Ovary (tissue), 9 donors: ENCODE results near the gene DNAJC3. TPM values are rescaled to one million over a fixed set of nuclear protein-coding genes. Genes with fewer than 3 reads are reported as not detected.

ENCODE experiments used
- DNase-seq, 5 donors: peaks; one replicate each; pipeline ENCODE4 v3.0.0-alpha.2; 2019 to 2020
- H3K27ac ChIP-seq, 2 donors: fragments of 200-600 bp; one replicate each; pipeline versions ENCODE4 v1.5.1 to v1.8.0; 2019 to 2022
- H3K27me3 ChIP-seq: fragments of 200-600 bp; one replicate; pipeline ENCODE4 v1.8.0; 2022
- H3K36me3 ChIP-seq: fragments of 200-600 bp; sonication (generic); one replicate; pipeline ENCODE4 v1.5.1; 2019
- H3K4me1 ChIP-seq: one replicate; pipeline ENCODE4 v1.8.1; 2013; ENCODE audit warnings: mild to moderate bottlenecking, moderate library complexity; ENCODE audit not compliant: insufficient read depth
- H3K4me3 ChIP-seq: fragments of 200-600 bp; sonication (generic); one replicate; pipeline ENCODE4 v1.5.1; 2017
- H3K9me3 ChIP-seq, 2 donors: fragments of 200-600 bp in 1 of 2; sonication (generic) in 1 of 2; one replicate each; pipeline versions ENCODE4 v1.5.1 to v1.8.1; 2013 to 2019; ENCODE audit warnings: mild to moderate bottlenecking in 1 of 2, moderate library complexity in 1 of 2
- CTCF ChIP-seq, 3 donors: fragments of 450-650 bp in 2 of 3; fragments of 200-600 bp in 1 of 3; IDR thresholded peaks; one replicate each; pipeline versions ENCODE4 v1.5.1 to v1.8.0; 2016 to 2022; ENCODE audit warnings: antibody characterized with exemption in 3 of 3, mild to moderate bottlenecking in 1 of 3
- EP300 ChIP-seq: sonication (generic); formaldehyde crosslinking; IDR thresholded peaks from one replicate; pipeline ENCODE4 v1.6.1; 2017; ENCODE audit warnings: antibody characterized with exemption
- POLR2A ChIP-seq: fragments of 450-650 bp; IDR thresholded peaks from one replicate; pipeline ENCODE4 v1.6.1; 2017; ENCODE audit warnings: antibody characterized with exemption, mild to moderate bottlenecking, moderate library complexity
- WGBS, 3 donors: extraction: QIAGEN DNeasy Blood & Tissue Kit in 1 of 3; methylation state at CpG; one replicate each; pipeline versions ENCODE4 v1.1.5 to v1.1.7; 2013 to 2017; 5-methylcytosine and 5-hydroxymethylcytosine counted together
- intact Hi-C, 4 donors: fragments of 100-400 bp; cut with DNase I; formaldehyde crosslinking; loops; one replicate each; pipeline versions ENCODE4 v1.11.0 to v1.15.1; 2022 to 2023
- polyA plus RNA-seq, 2 donors: library from polyadenylated mRNA; stranded (reverse); fragments of 200-250 nt in 1 of 2; fragments of 350-450 nt in 1 of 2; fragmentation: Illumina TruSeq in 1 of 2; extraction: RNeasy Lipid Tissue Mini Kit (QIAGEN cat#74804) in 1 of 2; gene quantifications; one replicate each; pipeline ENCODE4 v1.2.3, GENCODE V29; 2013 to 2014
- small RNA-seq: library from RNA; depleted of rRNA; stranded (forward); fragments of <200 nt; gene quantifications from one replicate; pipeline ENCODE3, GENCODE V24; 2016
- total RNA-seq, 7 donors: library from RNA; depleted of rRNA in 2 of 7; stranded (reverse); fragments of >200 nt in 2 of 7; fragmentation: NEBNext Ultra II Directional in 3 of 7; extraction: Animal tissue kit (Norgen Biotek cat#: 25700) in 3 of 7; gene quantifications; one replicate each; pipeline versions ENCODE4 v1.1.0 to v1.2.4, GENCODE V29; 2016 to 2023
- donor health status: DM: no; HTN: no; CAD: no; lungs with moderate emphysema.
- donor health status: DM: no; HTN: no; CAD: no.
- donor health status: Bipolar disorder and iron deficiency.
- donor health status: DM: yes; HTN: yes; CAD: no.
- donor health status: DM: no; HTN: no; CAD: no.
- donor health status: DM: yes; HTN: yes; CAD: no.

DNAJC3 gene
- total and polyA plus RNA-seq, 9 donors = 13.6 to 56.7 (median 33.4) TPM

GRCh38 chr13:95833719-95834118 is 156.8 kb downstream of the DNAJC3 start:
- H3K27me3 ChIP-seq = no peaks in the 10 kb centered on the region
- no peaks in the 10 kb centered on the region for H3K4me1 ChIP-seq
- no peaks in the 10 kb centered on the region for H3K9me3 ChIP-seq
- intact Hi-C loops = loop anchor here (2.0 to 10.0 kb wide), 3 partner anchors 199 to 213 kb away; no protein-coding TSS in a partner anchor
- WGBS, 3 donors = 9 to 24% (median 12%) methylated on average over 1 of the region's 1 CpG
- no peaks in the 10 kb centered on the region for H3K36me3 ChIP-seq
- no peak overlapping the region for H3K27ac ChIP-seq
- TF ChIP-seq POLR2A (no peak), EP300 (no peak), CTCF (IDR thresholded peaks at IDR 0.05) (no peak)
- DNase-seq = no peak
- H3K4me3 ChIP-seq = no peak overlapping the region

GRCh38 chr13:95834134-95834765 is 157.3 kb downstream of the DNAJC3 start:
- H3K27me3 ChIP-seq = no peaks in the 10 kb centered on the region
- intact Hi-C loops = loop anchor here (2.0 to 10.0 kb wide), 3 partner anchors 199 to 213 kb away; no protein-coding TSS in a partner anchor
- 26 to 29% (median 28%) methylated on average over 3 of the region's 3 CpGs for WGBS, 3 donors
- H3K9me3 ChIP-seq = no peaks in the 10 kb centered on the region
- no peaks in the 10 kb centered on the region for H3K36me3 ChIP-seq
- TF ChIP-seq POLR2A (no peak), CTCF (IDR thresholded peaks at IDR 0.05) (peak; percentile 68 to 82 (median 79))
- no peak overlapping the region for H3K27ac ChIP-seq
- H3K4me3 ChIP-seq = no peak overlapping the region
- no peaks in the 10 kb centered on the region for H3K4me1 ChIP-seq
- peak; percentile 42 to 74 (median 70) for DNase-seq

- Histone ChIP-seq H3K4me3 (no peak overlapping the region), H3K27ac (no peak overlapping the region), H3K36me3 (no peaks in the 10 kb centered on the region), H3K27me3 (no peaks in the 10 kb centered on the region), H3K9me3 (no peaks in the 10 kb centered on the region), H3K4me1 (no peaks in the 10 kb centered on the region)
- DNase-seq = no peak
- TF ChIP-seq POLR2A (no peak), EP300 (no peak)
- intact Hi-C loops = no loop called here
These were observed 165.0 kb downstream of the DNAJC3 start for GRCh38 chr13:95841894-95842293.

- 95 to 98% (median 95%) methylated on average over 2 of the region's 2 CpGs for WGBS, 3 donors
- no peaks in the 10 kb centered on the region for H3K27me3 ChIP-seq
- H3K9me3 ChIP-seq = no peaks in the 10 kb centered on the region
- no peak overlapping the region for H3K27ac ChIP-seq
- intact Hi-C loops = no loop called here
- H3K4me3 ChIP-seq = no peak overlapping the region
- no peaks in the 10 kb centered on the region for H3K36me3 ChIP-seq
- H3K4me1 ChIP-seq = no peaks in the 10 kb centered on the region
- DNase-seq = no peak
- TF ChIP-seq EP300 (no peak), POLR2A (no peak), CTCF (IDR thresholded peaks at IDR 0.05) (no peak)
These were observed 166.0 kb downstream of the DNAJC3 start for GRCh38 chr13:95842898-95843297.

Small RNA genes lying within 50 kb of the gene (small RNA-seq; reads per million reads assigned to genes)
- not detected for gene HMGN1P24

Other genes with a start within 250 kb of the DNAJC3 start
- gene CLDN10, start 124.4 kb upstream of the DNAJC3 start, total RNA-seq = 10 to 100 TPM in 1 of 7 donors, 1 to 10 TPM in 4, under 1 TPM in 1, not detected in 1; 0.45 to 28.7 (median 1.5) TPM
- gene CLDN10, start 124.4 kb upstream of the DNAJC3 start, polyA plus RNA-seq = 1 to 10 TPM in 1 of 2 donors, under 1 TPM in 1; 0.68 to 2.4 TPM
- 10 to 100 TPM; 22.1 to 55.8 (median 45.2) TPM for gene DZIP1, start 32.4 kb upstream of the DNAJC3 start, total RNA-seq
- 10 to 100 TPM; 25.4 to 30.0 TPM for gene DZIP1, start 32.4 kb upstream of the DNAJC3 start, polyA plus RNA-seq